Stimulated activated naive CD8-positive, alpha-beta T cell treated with anti-CD3 and anti-CD28 coated beads, Interleukin-15, Interleukin-2, amounts not matched to agents 100 U/mL and 50 U/mL, for 24 hours (primary cell): ENCODE results near the gene LAMC2.

ENCODE experiments used
- ATAC-seq: fragments of 150-1000 bp; cut with Tn5 transposase; one replicate; pipeline ENCODE4 v1.10.0; 2021
- DNase-seq: peaks from one replicate; pipeline ENCODE4 v3.0.0; 2021

LAMC2 gene

GRCh38 chr1:183214021-183214970, 28.2 kb downstream of the LAMC2 start:
- no peak for ATAC-seq
- no peak for DNase-seq

GRCh38 chr1:183215076-183215720, 29.1 kb downstream of the LAMC2 start:
- DNase-seq = no peak
- ATAC-seq = no peak

DNA sequence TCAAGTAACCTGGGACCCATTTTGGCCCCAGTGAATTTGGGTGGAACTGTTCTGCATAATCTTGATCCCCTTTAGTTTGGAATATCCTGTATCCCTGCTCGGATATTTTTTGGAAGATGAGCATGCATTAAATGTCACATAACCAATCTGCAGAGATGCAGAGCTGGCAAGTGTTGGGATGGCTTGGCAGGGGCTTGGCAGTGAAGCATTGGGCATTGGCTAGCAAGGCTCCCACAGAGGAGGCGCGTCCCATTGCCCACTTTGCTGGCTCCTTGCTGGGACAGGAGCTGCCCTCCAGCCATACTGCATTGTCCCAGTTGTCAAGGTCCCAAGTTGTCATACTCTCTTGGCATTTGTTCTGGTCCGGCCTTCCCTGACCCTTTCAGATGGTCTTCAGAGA, 29.9 kb downstream of the LAMC2 start:
- ATAC-seq (no peak), DNase-seq (no peak)

DNA sequence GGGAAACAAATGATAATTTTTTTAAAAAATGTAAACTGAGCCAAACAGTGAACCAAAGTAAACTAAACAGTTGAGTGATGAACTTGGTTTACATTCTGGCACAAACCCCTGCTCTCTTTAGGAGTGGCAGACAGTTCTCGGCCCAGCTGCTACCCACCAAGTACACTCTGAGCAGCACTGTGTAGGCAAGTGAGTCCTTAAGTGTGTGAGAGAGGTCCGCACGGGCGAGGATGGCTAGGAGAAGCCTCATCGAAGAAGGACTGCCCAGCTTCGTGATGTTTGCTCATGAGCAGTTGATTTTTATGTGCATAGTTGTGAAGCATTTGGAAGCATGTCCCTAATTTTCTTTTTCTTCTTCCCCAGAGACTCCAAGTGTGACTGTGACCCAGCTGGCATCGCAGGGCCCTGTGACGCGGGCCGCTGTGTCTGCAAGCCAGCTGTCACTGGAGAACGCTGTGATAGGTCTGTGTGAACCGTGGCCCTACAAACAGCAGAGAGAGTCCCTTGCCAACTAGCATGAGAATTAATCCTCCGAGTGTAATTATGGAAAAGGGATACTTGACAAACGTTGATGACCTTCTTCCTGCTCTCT, 32.1 kb downstream of the LAMC2 start:
- ATAC-seq (no peak), DNase-seq (no peak)

DNA sequence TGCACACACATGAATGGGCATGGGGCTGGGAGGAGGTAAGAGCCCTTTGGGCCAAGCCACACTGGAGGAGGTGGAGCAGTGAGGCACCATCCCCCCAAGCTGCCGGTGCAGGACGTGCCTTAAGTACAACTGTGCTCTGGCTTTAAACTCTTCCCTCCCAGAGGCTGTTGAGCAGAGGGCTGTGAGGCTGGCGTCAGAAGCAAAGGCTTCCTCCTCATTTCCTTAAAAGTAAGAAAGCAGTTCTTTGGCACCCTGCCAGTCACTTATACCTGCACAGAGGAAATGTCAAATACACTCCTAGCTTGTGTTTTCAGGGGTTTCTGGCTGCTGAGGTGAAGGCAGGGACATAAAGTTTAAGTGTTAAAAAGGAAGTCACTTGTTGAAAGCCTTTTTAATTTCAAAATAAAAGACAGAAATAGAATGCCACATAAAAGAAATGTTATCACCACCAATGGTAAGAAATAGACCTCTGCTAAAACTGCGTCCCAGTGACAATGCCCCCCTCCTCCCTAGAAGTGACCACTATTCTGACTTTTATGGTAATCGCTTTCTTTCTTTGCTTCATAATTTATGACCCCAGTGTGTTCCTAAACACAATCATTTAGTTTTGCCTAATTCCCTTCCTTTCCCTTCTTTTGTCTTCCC, 33.0 kb downstream of the LAMC2 start:
- ATAC-seq (no peak), DNase-seq (peak; percentile 23)

DNA sequence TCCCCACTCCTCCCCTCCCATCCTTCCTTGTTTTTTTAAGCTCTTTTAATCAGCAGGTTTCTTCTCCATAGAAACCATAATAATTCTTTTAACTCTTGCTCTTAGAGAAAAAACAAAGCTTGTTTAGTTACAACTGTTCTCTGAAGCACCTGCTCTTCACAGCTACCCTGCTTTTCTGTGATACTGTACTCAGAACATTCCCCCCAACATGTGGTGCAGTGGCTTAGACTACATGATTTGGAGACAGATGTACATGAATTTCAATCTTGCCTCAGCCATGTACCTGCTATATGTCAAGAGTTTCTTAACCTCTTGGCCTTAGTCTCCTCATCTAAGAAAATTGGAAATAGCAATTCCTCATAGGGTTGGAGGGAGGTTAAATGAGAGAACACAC, 33.5 kb downstream of the LAMC2 start:
- ATAC-seq (no peak), DNase-seq (no peak)

DNA sequence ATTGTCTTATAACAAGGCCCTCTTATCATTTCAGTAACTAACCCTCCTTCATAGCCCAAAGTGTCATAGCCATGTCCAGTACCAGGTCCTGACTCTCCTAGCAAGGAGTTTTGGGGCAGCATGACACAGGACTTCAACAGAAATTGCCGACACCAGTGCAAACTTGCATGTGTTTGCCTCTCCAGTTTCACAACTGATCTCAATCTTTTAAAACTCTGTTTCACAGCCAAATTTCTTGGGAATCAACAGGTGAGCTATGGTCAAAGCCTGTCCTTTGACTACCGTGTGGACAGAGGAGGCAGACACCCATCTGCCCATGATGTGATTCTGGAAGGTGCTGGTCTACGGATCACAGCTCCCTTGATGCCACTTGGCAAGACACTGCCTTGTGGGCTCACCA, 36.8 kb downstream of the LAMC2 start:
- no peak for DNase-seq
- no peak for ATAC-seq

- ATAC-seq = no peak
- no peak for DNase-seq
These were observed 37.4 kb downstream of the LAMC2 start for GRCh38 chr1:183223467-183223866.

DNA sequence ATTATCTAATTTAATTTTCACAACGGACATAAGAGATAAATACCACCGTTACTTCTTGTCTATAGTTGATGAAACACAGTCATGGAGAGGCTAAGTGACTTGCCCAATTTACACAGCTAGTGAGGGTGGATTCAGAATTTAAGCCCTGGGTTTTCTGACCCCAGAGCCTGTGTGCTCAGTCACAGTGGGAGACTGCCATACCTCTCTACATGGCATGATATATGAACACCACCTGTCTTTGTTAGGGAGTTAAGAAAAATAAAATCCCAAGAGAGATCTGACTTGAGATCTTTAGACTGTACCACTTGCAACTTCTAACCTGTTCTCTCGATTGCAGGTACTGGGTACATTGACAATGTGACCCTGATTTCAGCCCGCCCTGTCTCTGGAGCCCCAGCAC, 40.3 kb downstream of the LAMC2 start:
- DNase-seq = no peak
- no peak for ATAC-seq

GRCh38 chr1:183226963-183227362, 40.9 kb downstream of the LAMC2 start:
- ATAC-seq (peak; percentile 17), DNase-seq (no peak)

DNA sequence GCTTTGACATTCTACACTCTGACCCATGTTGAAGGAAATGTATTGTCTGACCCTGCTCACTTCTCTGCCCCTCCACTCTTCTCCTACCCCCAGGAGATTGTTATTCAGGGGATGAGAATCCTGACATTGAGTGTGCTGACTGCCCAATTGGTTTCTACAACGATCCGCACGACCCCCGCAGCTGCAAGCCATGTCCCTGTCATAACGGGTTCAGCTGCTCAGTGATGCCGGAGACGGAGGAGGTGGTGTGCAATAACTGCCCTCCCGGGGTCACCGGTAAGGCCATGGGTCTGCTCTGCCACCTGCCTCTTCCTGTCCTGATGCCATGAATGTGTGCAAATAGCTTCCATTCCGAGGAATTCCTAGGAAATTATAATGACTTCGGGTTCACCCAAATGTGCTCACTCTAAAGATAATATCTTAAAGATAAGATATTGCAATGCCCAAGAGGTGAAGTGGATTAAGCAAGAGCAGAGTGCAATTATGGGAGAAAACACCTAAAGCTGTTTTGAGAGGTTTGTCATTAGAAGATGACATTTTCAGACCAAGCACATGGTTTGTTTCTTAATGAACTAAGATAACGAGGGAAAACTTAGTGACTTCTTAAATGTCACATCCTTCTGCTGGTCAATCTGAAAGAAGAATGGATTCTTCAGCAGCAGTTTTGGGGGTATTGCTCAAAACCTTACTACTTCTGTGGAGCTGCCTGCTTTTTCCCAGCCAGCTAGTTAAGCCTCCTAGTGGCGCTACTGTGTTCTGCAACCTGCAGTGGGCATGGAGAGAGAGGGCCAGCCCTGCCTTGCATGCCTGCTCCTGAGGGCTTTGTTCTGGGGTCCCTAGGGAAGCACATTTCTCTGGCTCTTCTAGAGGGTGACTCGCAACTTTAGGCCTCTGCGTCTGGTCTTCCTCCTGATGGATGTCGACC, 41.6 kb downstream of the LAMC2 start:
- DNase-seq (peak; percentile 59), ATAC-seq (no peak)

DNA sequence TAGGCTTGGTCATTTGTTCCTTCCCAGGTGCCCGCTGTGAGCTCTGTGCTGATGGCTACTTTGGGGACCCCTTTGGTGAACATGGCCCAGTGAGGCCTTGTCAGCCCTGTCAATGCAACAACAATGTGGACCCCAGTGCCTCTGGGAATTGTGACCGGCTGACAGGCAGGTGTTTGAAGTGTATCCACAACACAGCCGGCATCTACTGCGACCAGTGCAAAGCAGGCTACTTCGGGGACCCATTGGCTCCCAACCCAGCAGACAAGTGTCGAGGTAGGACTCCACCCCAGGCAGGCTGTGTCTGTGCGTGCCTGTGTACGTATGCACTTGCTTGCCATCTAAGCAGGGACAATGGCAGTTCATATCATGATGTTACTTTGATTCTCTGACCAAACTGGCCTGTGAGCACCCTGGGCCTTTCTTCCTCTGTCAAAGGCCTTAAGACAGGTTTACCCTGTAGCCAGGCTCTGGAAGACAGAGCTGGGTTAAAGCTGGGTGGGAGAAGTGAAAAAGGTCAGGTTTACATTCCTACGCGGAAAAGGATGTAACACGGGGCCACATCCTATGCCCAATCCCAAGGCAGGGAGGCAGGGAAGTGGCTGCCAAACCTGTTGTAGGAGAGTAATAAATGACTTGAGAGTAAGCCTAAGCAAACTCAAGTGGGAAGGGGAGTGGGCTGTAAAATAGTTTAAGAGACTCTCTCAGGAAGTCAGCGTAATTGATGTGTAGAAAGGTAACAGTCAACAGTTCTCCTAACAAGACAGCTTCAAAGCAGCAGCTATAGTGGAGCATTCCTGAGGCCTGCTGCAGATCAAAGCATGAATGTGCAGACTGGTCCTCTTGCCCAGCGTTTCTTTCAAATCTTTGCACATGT, 42.5 kb downstream of the LAMC2 start:
- ATAC-seq (no peak), DNase-seq (no peak)

GRCh38 chr1:183230413-183230812, 44.3 kb downstream of the LAMC2 start:
- ATAC-seq (no peak), DNase-seq (no peak)

- ATAC-seq = no peak
- DNase-seq = no peak
These were observed 45.5 kb downstream of the LAMC2 start for GRCh38 chr1:183231545-183231944.

GRCh38 chr1:183233113-183233512, 47.0 kb downstream of the LAMC2 start:
- DNase-seq (no peak), ATAC-seq (no peak)

DNA sequence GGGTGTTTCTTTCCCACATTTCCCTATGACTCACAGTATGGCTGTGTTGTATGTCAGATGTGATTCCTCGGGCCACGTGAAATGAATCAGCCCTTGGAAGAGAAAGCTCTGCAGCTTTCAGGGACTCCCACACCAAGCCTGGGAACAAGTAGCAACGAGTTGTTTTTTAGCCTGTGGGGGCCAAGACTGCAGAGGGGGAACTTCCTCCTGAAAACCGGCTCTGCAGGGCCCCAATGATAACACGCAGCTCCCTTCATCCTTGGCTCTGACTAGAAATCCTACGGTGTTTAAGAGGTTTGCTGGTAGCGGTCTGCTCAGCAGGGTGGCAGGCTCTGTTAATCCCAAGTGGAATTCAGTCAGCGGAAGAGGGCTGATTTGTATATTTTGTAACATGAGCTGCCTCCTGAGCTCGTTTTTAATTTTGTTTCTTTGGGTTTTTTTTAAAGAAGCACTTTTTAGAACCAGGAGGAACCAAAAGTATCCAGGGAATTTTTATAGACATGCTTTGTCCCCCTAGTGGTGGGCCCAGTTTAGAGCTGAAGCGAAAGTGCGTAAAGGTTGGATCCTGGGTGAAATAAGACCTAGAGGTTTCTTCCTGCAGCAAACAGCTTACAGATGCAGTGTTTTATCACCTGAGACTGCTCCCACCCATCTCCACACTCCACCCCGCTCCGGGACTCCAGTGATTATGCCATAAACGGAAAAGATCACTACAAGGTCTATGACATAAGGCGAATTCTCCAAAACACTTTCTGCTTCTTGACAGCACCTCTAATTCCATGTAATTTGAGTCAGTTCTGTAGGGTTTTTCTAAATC, 48.8 kb downstream of the LAMC2 start:
- ATAC-seq (no peak), DNase-seq (no peak)

GRCh38 chr1:183235503-183235902, 49.4 kb downstream of the LAMC2 start:
- no peak for DNase-seq
- no peak for ATAC-seq

DNA sequence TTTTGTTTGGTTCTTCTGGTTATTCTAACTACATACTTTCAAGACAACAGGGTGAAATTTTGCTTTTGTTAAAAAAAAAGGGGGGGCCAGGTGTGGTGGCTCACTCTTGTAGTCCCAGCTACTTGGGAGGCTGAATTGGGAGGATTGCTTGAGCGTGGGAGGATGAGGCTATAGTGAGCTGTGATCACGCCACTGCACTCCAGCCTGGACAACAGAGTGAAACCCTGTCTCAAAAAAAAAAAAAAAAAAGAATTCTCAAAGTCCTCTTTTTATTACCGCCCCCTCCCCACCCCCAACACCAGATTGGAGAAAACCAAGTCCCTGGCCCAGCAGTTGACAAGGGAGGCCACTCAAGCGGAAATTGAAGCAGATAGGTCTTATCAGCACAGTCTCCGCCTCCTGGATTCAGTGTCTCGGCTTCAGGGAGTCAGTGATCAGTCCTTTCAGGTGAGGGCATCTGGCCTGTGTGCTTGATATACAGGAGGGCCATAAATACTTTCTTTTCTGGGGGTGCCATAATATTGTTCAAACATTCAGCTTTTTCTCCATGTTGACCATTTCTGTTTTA, 50.2 kb downstream of the LAMC2 start:
- no peak for ATAC-seq
- DNase-seq = no peak

DNA sequence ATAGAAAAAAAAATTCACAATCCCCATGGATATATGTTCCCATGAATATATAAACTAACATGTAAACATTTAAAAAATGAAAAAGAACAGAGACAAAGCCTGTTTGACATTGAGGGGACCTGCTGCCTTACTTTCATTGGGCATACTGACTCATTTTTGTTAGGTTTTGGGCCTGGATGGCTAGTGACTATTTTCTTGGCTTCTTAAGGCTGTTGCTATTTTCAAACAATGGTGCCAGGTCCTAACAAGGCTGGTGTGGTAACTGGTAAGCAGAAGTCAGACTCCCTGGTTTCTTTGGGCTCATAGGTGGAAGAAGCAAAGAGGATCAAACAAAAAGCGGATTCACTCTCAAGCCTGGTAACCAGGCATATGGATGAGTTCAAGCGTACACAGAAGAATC, 51.0 kb downstream of the LAMC2 start:
- DNase-seq (no peak), ATAC-seq (no peak)
